Epithelial cell of esophagus (primary cell): ENCODE measurements around the gene BRPF1.

Source experiments
- DNase-seq: peaks from one replicate; pipeline ENCODE4 v3.0.0; 2010; ENCODE audit warnings: low read depth
- H3K4me3 ChIP-seq: 2 replicates; pipeline ENCODE4 v1.5.1; 2011; ENCODE audit warnings: mild to moderate bottlenecking, low read length, control low read depth
- TF ChIP-seq, protein P1 (sequence below): IDR thresholded peaks from 2 replicates; pipeline ENCODE4 v1.5.1; 2011; ENCODE audit warnings: low read depth, mild to moderate bottlenecking, low read length, control low read depth, inconsistent platforms; ENCODE audit not compliant: insufficient read depth; ENCODE audit errors: missing control alignments

The BRPF1 gene

DNA sequence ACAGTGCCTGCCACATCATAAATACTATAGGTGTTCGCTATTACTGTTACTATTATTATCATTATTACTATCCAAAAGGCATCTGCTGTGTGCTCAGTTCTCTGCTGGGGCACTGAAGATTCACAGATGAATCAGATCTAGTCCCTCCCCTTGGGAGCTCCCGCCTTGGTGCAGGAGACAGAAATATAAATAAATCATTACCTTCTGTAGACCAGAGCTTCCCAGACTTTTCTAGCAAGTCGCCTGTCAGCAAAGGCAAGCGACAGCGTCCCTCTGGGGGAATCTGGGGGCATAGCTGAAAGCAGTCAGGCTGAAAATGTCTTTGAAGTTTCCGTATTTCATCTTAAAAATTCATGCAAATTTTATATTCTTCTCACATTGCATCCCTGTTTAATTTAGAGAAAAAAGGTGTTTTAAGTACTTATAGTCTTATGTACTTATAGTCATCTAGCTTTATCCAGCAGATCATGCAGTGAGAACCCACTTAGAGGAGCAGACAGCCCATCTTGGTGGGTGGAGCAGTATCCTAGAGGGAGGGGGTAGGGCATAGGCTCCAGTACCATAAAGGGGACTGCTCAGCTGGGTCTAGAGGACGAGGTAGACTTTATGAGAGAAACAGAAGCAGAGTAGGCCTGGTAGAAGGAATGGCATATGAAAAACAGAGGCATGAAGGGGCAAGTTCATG lies 10.4 kb upstream of the BRPF1 start:
- TF ChIP-seq, protein P1, sequence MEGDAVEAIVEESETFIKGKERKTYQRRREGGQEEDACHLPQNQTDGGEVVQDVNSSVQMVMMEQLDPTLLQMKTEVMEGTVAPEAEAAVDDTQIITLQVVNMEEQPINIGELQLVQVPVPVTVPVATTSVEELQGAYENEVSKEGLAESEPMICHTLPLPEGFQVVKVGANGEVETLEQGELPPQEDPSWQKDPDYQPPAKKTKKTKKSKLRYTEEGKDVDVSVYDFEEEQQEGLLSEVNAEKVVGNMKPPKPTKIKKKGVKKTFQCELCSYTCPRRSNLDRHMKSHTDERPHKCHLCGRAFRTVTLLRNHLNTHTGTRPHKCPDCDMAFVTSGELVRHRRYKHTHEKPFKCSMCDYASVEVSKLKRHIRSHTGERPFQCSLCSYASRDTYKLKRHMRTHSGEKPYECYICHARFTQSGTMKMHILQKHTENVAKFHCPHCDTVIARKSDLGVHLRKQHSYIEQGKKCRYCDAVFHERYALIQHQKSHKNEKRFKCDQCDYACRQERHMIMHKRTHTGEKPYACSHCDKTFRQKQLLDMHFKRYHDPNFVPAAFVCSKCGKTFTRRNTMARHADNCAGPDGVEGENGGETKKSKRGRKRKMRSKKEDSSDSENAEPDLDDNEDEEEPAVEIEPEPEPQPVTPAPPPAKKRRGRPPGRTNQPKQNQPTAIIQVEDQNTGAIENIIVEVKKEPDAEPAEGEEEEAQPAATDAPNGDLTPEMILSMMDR = no peak
- no peak overlapping the region for H3K4me3 ChIP-seq

DNA sequence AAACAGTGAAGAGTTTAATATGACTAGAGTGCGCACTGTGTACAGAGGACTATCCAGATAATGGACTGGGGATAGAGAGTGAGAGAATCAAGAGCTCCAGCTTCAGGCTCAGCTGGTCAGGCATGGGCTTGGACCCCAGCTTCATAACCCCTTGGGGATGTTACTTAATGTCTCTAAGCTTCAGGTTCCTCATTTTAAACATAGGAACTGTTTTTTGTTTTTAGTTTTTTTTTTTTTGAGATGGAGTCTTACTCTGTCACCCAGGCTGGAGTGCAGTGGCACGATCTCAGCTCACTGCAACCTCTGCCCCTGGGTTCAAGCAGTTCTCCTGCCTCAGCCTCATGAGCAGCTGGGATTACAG lies 9.9 kb upstream of the BRPF1 start:
- no peak overlapping the region for H3K4me3 ChIP-seq
- TF ChIP-seq, protein P1 = no peak
- DNase-seq = no peak

More for the DNA sequence above, 10.4 kb upstream of the BRPF1 start:
- no peak for DNase-seq

DNA sequence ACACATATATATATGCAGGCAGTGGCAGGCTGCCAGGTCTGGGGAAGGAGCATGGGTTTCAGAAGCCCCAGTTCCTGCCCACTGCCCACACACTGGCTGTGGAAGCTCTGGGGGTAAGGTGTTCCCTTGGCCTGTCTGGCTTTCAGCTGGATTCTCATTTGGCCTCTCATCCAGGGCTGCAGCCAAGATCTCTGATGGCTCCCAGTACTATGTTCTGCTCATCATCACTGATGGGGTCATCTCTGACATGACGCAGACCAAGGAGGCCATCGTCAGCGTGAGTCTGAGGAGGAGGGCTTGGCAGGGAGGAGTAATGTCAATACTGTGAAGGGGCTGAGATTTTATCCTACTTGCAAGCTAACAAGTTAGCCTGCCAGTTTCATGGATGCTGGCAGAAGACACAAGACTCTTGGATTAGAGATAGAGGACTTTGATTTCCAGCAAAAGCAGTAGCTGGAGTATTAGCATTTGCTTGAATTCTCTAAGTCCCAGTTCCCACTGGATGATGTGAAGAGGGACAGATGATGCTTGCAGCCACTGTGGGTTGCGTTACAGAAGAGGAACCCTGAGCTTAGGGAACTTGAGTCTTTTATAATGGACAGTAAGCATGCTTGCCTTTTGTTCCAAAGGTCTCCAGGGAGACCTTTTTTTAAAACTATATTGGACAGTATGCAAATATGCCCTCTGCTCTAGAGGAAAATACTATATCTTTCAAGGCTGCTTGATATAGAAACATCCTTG lies 5.6 kb upstream of the BRPF1 start:
- DNase-seq = no peak
- H3K4me3 ChIP-seq = no peak overlapping the region
- TF ChIP-seq, protein P1 = no peak

DNA sequence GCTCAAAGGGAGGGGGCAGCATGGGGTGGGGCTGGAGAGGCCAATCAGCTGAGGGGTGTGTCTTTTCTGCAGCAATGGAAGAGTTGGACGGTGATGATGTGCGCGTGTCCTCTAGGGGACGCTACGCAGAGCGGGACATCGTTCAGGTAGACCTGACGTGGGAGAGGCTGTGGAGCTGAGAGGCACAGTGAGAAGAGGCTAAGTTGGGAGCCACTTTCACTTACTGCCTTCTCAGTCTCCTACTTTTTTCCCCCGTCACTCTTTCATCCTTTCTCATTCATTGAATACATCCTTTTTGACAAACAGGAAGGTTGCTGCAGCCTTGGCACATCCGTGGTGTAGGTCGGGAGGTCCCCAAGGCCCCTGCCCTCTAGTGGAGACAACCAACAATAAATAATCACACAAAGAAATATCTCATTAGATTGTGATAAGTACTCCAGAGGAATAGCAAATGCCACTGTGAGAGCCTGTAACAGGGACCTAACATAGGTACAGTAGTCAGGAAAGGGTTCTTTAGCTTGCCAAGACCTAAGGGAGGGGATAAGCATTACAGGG lies 4.4 kb upstream of the BRPF1 start:
- no peak overlapping the region for H3K4me3 ChIP-seq
- TF ChIP-seq, protein P1 = no peak
- peak; percentile 27 for DNase-seq

DNA sequence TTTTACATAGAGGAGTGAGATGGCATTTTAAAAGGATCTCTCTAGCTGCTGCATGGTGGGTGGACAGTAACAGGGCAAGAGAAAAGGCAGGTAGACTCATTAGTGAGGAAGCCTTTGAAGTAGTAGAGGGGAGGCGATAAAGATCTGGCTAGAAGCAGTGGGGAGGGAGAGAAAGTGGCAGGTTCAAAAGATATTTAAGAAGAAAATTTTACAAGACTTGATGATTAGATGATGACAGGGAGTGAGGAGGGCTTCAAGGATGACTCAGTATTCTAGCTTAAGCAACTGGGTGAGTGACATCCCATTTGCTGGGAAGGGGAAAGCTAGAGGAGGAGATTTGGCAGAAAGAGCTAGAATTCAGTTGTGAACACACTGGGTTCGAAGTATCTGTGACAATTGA lies 3.8 kb upstream of the BRPF1 start:
- TF ChIP-seq, protein P1 = no peak
- DNase-seq = peak; percentile 54
- H3K4me3 ChIP-seq = no peak overlapping the region

DNA sequence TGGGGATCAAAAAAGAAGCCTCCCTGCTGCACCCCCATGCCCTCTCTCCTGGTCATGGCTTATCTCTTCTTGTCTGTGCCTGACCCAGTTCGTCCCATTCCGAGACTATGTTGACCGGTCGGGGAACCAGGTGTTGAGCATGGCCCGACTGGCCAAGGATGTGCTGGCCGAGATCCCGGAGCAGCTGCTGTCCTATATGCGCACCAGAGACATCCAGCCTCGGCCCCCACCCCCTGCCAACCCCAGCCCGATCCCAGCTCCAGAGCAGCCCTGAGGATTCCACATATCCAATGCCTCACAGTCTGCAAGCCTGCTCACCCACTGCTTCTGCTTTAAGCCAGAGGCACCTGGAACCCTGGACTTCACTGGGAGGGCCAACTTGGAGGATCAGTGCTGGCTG lies 2.1 kb upstream of the BRPF1 start:
- no peak for DNase-seq
- TF ChIP-seq, protein P1 = no peak
- H3K4me3 ChIP-seq = no peak overlapping the region
